ENCODE measurements around the gene ZNF385B. TPM values are rescaled to one million over a fixed set of nuclear protein-coding genes. Genes with fewer than 3 reads are reported as not detected.

Gene ZNF385B
- total and polyA plus RNA-seq, 4 donors = 3.0 to 7.2 (median 3.9) TPM

GRCh38 chr2:179682756-179683155 is 178.7 kb downstream of the ZNF385B start:
- no peak for DNase-seq (ENCODE audit: low spot score)
- Histone ChIP-seq H3K4me1 (ENCODE audit: control insufficient read depth in 4 of 4, insufficient read depth in 4 of 4, low read length in 3 of 4) (peaks cover 0 to 2% (median 0%) of the 10 kb centered on the region in 4 donors), H3K27me3 (ENCODE audit: control insufficient read depth in 4 of 4, insufficient read depth in 4 of 4, low read length in 3 of 4) (no peaks in the 10 kb centered on the region), H3K27ac (ENCODE audit: low read depth in 1 of 2, low read length in 2 of 2) (no peak overlapping the region), H3K36me3 (ENCODE audit: control insufficient read depth in 4 of 4, insufficient read depth in 3 of 4, low read depth in 1 of 4, low read length in 3 of 4) (no peaks in the 10 kb centered on the region), H3K9me3 (ENCODE audit: control insufficient read depth in 4 of 4, low read length in 3 of 4) (no peaks in the 10 kb centered on the region), H3K4me3 (ENCODE audit: low read depth in 1 of 3, low read length in 3 of 3) (no peak overlapping the region), H3K9ac (ENCODE audit: low read depth in 1 of 2, low read length in 2 of 2) (no peak overlapping the region)
- WGBS = 91% methylated on average over 5 of the region's 5 CpGs
- no peak for TF ChIP-seq RAD21 (IDR thresholded peaks at IDR 0.05)
- TF ChIP-seq, protein P1, sequence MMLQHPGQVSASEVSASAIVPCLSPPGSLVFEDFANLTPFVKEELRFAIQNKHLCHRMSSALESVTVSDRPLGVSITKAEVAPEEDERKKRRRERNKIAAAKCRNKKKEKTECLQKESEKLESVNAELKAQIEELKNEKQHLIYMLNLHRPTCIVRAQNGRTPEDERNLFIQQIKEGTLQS (IDR thresholded peaks at IDR 0.05) = no peak
- TF ChIP-seq, protein P2, sequence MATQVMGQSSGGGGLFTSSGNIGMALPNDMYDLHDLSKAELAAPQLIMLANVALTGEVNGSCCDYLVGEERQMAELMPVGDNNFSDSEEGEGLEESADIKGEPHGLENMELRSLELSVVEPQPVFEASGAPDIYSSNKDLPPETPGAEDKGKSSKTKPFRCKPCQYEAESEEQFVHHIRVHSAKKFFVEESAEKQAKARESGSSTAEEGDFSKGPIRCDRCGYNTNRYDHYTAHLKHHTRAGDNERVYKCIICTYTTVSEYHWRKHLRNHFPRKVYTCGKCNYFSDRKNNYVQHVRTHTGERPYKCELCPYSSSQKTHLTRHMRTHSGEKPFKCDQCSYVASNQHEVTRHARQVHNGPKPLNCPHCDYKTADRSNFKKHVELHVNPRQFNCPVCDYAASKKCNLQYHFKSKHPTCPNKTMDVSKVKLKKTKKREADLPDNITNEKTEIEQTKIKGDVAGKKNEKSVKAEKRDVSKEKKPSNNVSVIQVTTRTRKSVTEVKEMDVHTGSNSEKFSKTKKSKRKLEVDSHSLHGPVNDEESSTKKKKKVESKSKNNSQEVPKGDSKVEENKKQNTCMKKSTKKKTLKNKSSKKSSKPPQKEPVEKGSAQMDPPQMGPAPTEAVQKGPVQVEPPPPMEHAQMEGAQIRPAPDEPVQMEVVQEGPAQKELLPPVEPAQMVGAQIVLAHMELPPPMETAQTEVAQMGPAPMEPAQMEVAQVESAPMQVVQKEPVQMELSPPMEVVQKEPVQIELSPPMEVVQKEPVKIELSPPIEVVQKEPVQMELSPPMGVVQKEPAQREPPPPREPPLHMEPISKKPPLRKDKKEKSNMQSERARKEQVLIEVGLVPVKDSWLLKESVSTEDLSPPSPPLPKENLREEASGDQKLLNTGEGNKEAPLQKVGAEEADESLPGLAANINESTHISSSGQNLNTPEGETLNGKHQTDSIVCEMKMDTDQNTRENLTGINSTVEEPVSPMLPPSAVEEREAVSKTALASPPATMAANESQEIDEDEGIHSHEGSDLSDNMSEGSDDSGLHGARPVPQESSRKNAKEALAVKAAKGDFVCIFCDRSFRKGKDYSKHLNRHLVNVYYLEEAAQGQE (IDR thresholded peaks at IDR 0.05) = no peak
- no peak for TF ChIP-seq FOXA1 (IDR thresholded peaks at IDR 0.05)
- TF ChIP-seq ZBTB33 (IDR thresholded peaks at IDR 0.05) = no peak
- no peak for TF ChIP-seq EGR1 (IDR thresholded peaks at IDR 0.05; ENCODE audit: low read depth in 2 of 2)
- TF ChIP-seq TAF1 (conservative IDR thresholded peaks at IDR 0.05) = no peak
- no peak for TF ChIP-seq JUND (IDR thresholded peaks at IDR 0.05)
- TF ChIP-seq HNF4G (IDR thresholded peaks at IDR 0.05) = no peak
- no peak for TF ChIP-seq NR2F2 (IDR thresholded peaks at IDR 0.05)
- TF ChIP-seq, protein P3, sequence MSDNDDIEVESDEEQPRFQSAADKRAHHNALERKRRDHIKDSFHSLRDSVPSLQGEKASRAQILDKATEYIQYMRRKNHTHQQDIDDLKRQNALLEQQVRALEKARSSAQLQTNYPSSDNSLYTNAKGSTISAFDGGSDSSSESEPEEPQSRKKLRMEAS (IDR thresholded peaks at IDR 0.05) = no peak
- no peak for TF ChIP-seq RXRA (IDR thresholded peaks at IDR 0.05)
- no peak for TF ChIP-seq HNF4A (conservative IDR thresholded peaks at IDR 0.05)
- no peak for TF ChIP-seq GABPA (IDR thresholded peaks at IDR 0.05 in 1 of 2, conservative IDR thresholded peaks at IDR 0.05 in 1 of 2)

- WGBS = 61% methylated on average over 2 of the region's 2 CpGs
- no peaks in the 10 kb centered on the region for H3K36me3 ChIP-seq (ENCODE audit: control insufficient read depth in 4 of 4, insufficient read depth in 3 of 4, low read depth in 1 of 4, low read length in 3 of 4)
- no peak overlapping the region for H3K4me3 ChIP-seq (ENCODE audit: low read depth in 1 of 3, low read length in 3 of 3)
- no peaks in the 10 kb centered on the region for H3K9me3 ChIP-seq (ENCODE audit: control insufficient read depth in 4 of 4, low read length in 3 of 4)
- TF ChIP-seq EGR1 (IDR thresholded peaks at IDR 0.05; ENCODE audit: low read depth in 2 of 2) = no peak
- TF ChIP-seq SP1 (IDR thresholded peaks at IDR 0.05) = no peak
- no peak for TF ChIP-seq HNF4G (IDR thresholded peaks at IDR 0.05)
- no peak for TF ChIP-seq GABPA (IDR thresholded peaks at IDR 0.05 in 1 of 2, conservative IDR thresholded peaks at IDR 0.05 in 1 of 2)
- TF ChIP-seq YY1 (IDR thresholded peaks at IDR 0.05) = no peak
- no peak for TF ChIP-seq FOXA1 (IDR thresholded peaks at IDR 0.05)
- TF ChIP-seq HNF4A (conservative IDR thresholded peaks at IDR 0.05) = no peak
- TF ChIP-seq, protein P1 (IDR thresholded peaks at IDR 0.05) = no peak
- no peak for DNase-seq (ENCODE audit: low spot score)
- H3K27me3 ChIP-seq (ENCODE audit: control insufficient read depth in 4 of 4, insufficient read depth in 4 of 4, low read length in 3 of 4) = no peaks in the 10 kb centered on the region
- peaks cover 0 to 5% (median 2%) of the 10 kb centered on the region in 4 donors for H3K4me1 ChIP-seq (ENCODE audit: control insufficient read depth in 4 of 4, insufficient read depth in 4 of 4, low read length in 3 of 4)
- no peak overlapping the region for H3K9ac ChIP-seq (ENCODE audit: low read depth in 1 of 2, low read length in 2 of 2)
- H3K27ac ChIP-seq (ENCODE audit: low read depth in 1 of 2, low read length in 2 of 2) = no peak overlapping the region
Measured at GRCh38 chr2:179677746-179678505, 183.5 kb downstream of the ZNF385B start.
